Testis (tissue), 3 donors: ENCODE measurements around the gene TCF23. TPM values are rescaled to one million over a fixed set of nuclear protein-coding genes. Genes with fewer than 3 reads are reported as not detected.

Source experiments
- DNase-seq: peaks from one replicate; pipeline ENCODE4 v3.0.0-alpha.2; 2019
- H3K27ac ChIP-seq, 2 donors: fragments of 200-600 bp; sonication (generic); one replicate each; pipeline ENCODE4 v1.5.1; 2019
- H3K27me3 ChIP-seq: fragments of 200-600 bp; sonication (generic); one replicate; pipeline ENCODE4 v1.5.1; 2019
- H3K36me3 ChIP-seq: fragments of 200-600 bp; sonication (generic); one replicate; pipeline ENCODE4 v1.5.1; 2017; ENCODE audit warnings: low read depth; ENCODE audit errors: missing control alignments
- H3K4me1 ChIP-seq: fragments of 200-600 bp; sonication (generic); one replicate; pipeline ENCODE4 v1.5.1; 2019
- H3K4me3 ChIP-seq, 2 donors: fragments of 200-600 bp; sonication (generic); one replicate each; pipeline ENCODE4 v1.5.1; 2017 to 2019
- H3K9me3 ChIP-seq: fragments of 200-600 bp; sonication (generic); one replicate; pipeline ENCODE4 v1.5.1; 2017
- POLR2A ChIP-seq: fragments of 450-650 bp; IDR thresholded peaks from one replicate; pipeline ENCODE4 v1.6.1; 2017; ENCODE audit warnings: antibody characterized with exemption, mild to moderate bottlenecking, moderate library complexity
- WGBS, 2 donors: methylation state at CpG; one replicate each; pipeline ENCODE4 v1.1.5; 2018; 5-methylcytosine and 5-hydroxymethylcytosine counted together
- intact Hi-C: fragments of 100-400 bp; cut with DNase I; formaldehyde crosslinking; loops from one replicate; pipeline ENCODE4 v1.15.1; 2023; ENCODE audit warnings: low total_unique reads
- polyA plus RNA-seq: library from polyadenylated mRNA; stranded (reverse); fragments of 350-450 nt; fragmentation: Illumina TruSeq; extraction: RNeasy Lipid Tissue Mini Kit (QIAGEN cat#74804); gene quantifications from one replicate; pipeline ENCODE4 v1.2.3, GENCODE V29; 2014; ENCODE audit warnings: low read depth, low replicate concordance; ENCODE audit not compliant: insufficient read depth
- total RNA-seq, 2 donors: library from RNA; depleted of rRNA; stranded (reverse); fragments of >200 nt; gene quantifications; one replicate each; pipeline ENCODE4 v1.2.3, GENCODE V29; 2016
- TF ChIP-seq, protein P1 (sequence below), 3 experiments: fragments of 450-650 bp in 2 of 3; fragments of 200-600 bp in 1 of 3; sonication (generic) in 1 of 3; IDR thresholded peaks; one replicate each; pipeline ENCODE4 v1.5.1; 2016 to 2019; ENCODE audit warnings: antibody characterized with exemption in 3 of 3, mild to moderate bottlenecking in 2 of 3, moderate library complexity in 1 of 3

Gene TCF23
- total and polyA plus RNA-seq, 3 donors from 2014 or later, result 5.5 to 6.7 (median 6.6) TPM

DNA sequence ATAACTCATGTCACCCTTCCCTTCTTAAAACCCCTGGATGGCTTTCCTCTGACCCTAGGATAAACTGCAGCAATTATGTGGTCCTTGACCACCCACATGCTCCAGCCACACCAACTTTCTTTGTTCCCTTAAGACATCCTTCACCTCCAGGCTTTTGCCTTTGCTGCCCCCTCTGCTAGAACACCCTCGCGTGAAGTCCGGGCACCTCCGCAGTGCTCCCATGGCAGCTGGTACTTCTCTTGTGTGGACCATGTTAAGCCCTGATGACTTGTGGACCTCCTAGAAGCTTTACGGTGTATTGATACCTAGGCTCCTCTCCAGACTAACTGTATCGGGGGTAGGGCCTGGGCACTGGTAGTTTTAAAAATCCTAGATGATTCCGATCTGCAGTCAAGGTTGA lies 26.0 kb upstream of the TCF23 start:
- no peaks in the 10 kb centered on the region for H3K36me3 ChIP-seq
- no peak overlapping the region for H3K27ac ChIP-seq
- H3K4me1 ChIP-seq, result peaks cover 4% of the 10 kb centered on the region
- no peak for TF ChIP-seq POLR2A
- TF ChIP-seq, protein P1, sequence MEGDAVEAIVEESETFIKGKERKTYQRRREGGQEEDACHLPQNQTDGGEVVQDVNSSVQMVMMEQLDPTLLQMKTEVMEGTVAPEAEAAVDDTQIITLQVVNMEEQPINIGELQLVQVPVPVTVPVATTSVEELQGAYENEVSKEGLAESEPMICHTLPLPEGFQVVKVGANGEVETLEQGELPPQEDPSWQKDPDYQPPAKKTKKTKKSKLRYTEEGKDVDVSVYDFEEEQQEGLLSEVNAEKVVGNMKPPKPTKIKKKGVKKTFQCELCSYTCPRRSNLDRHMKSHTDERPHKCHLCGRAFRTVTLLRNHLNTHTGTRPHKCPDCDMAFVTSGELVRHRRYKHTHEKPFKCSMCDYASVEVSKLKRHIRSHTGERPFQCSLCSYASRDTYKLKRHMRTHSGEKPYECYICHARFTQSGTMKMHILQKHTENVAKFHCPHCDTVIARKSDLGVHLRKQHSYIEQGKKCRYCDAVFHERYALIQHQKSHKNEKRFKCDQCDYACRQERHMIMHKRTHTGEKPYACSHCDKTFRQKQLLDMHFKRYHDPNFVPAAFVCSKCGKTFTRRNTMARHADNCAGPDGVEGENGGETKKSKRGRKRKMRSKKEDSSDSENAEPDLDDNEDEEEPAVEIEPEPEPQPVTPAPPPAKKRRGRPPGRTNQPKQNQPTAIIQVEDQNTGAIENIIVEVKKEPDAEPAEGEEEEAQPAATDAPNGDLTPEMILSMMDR (IDR thresholded peaks at IDR 0.05), result no peak
- intact Hi-C loops, result no loop called here
- no peak for DNase-seq
- WGBS, 2 donors, result 88 to 91% methylated on average over 7 of the region's 7 CpGs
- no peak overlapping the region for H3K4me3 ChIP-seq
- no peaks in the 10 kb centered on the region for H3K9me3 ChIP-seq
- no peaks in the 10 kb centered on the region for H3K27me3 ChIP-seq

DNA sequence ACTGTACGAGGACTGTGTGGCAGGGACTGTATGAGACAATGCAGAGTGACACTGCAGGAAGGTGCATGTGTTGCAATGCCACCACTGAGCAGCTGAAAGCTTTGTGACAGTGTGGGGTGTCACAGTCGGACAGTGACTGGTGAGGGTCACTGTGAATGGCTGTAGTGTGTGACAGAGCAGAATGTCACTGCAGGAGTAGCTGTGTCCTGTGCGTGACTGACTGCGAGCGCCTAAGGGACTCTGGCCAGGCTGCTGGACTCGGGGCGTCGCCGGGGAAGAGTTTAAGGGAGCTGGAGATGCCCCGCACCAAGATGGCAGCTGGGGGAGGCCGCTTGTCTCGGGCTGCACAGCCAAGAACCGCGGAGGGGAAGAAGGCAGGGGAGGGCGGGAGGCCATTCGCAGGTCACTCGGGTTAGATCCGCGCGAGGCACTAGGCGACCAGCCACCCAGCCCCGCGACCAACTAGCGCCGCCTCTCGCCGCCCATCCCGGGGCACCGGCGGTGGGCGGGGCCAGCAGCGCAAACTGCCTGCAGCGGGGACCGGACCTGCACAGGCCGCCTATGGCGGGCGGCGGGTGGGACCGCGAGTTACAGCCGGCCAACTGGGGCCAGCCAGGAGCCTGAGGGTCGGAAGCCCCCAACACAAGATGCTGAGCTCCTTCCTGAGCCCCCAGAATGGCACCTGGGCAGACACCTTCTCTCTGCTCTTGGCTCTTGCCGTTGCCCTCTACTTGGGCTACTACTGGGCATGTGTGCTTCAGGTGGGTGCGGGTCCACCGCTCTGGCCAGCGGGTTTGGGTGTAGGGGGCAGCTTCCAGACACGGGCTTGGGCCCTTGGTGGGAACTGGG lies 25.3 kb upstream of the TCF23 start, which contains the start of gene ABHD1:
ABHD1 (plus strand) TSS at position 514 of the 849 bp plus-strand sequence; CDS start at position 648, 134 bp downstream.
- peak within 1 kb of the TSS; percentile 65 to 81 for H3K4me3 ChIP-seq
- no peaks in the 10 kb centered on the region for H3K9me3 ChIP-seq
- TF ChIP-seq, protein P1 (IDR thresholded peaks at IDR 0.05), result no peak
- TF ChIP-seq POLR2A, result no peak
- no peaks in the 10 kb centered on the region for H3K27me3 ChIP-seq
- peak within 1 kb of the TSS; percentile 27 to 42 for H3K27ac ChIP-seq
- no peaks in the 10 kb centered on the region for H3K36me3 ChIP-seq
- intact Hi-C loops, result no loop called here
- H3K4me1 ChIP-seq, result peaks cover 4% of the 10 kb centered on the region
- 1 to 4% methylated on average over 15 to 47 of the region's 47 CpGs for WGBS, 2 donors
- DNase-seq, result peak; percentile 77

DNA sequence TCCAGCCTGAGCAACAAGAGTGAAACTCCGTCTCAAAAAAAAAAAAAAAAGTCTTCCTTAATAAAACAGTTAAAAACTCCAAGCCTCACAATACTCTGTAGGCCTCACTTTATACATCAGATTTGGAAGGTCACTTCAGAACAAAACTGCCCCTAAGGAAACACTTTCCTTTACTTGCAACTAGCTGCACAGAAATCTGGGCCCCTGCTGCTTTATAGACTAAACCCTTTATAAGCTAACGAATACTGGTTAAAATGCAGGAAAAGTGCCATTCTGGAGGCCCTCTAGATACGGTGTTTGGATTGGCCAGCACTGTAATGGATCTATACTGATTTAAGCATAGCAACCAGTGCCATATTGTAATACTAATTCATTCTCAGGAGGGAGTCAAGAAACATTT lies 23.7 kb upstream of the TCF23 start:
- no peak for DNase-seq
- TF ChIP-seq, protein P1 (IDR thresholded peaks at IDR 0.05), result no peak
- TF ChIP-seq POLR2A, result no peak
- Histone ChIP-seq H3K4me3 (no peak overlapping the region), H3K4me1 (peaks cover 4% of the 10 kb centered on the region), H3K36me3 (no peaks in the 10 kb centered on the region), H3K27me3 (no peaks in the 10 kb centered on the region), H3K27ac (no peak overlapping the region), H3K9me3 (no peaks in the 10 kb centered on the region)
- intact Hi-C loops, result no loop called here
- 88 to 94% methylated on average over 3 of the region's 3 CpGs for WGBS, 2 donors

DNA sequence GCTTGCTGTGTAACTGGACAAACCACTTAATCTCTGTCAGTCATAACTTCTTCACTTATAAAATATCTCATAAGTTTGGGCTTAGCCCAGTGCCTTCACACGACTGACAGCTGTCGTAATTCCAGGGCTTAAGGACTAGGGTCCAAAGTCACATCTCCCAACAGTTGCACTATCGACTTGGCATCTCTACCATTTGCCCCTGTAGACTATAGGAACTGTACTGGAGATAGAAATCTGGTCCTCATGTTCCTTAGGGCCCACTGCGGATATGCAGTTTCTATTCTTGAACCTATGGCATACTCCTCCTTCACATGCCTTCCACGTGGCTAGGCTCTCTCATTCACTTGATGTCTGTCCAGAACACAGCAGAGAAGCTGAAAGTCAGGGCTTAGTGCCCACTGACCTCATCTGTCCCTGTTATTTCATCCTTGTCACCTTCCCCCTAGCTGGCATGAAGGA lies 22.5 kb upstream of the TCF23 start:
- no peaks in the 10 kb centered on the region for H3K9me3 ChIP-seq
- no peak for DNase-seq
- 67 to 70% methylated on average over 5 of the region's 5 CpGs for WGBS, 2 donors
- H3K36me3 ChIP-seq, result no peaks in the 10 kb centered on the region
- intact Hi-C loops, result no loop called here
- H3K4me3 ChIP-seq, result no peak overlapping the region
- no peaks in the 10 kb centered on the region for H3K27me3 ChIP-seq
- no peak overlapping the region for H3K27ac ChIP-seq
- TF ChIP-seq, protein P1 (IDR thresholded peaks at IDR 0.05), result no peak
- TF ChIP-seq POLR2A, result no peak
- H3K4me1 ChIP-seq, result peaks cover 4% of the 10 kb centered on the region
